Measurements from ENCODE around the gene INTS2. TPM values are rescaled to one million over a fixed set of nuclear protein-coding genes. Genes with fewer than 3 reads are reported as not detected.
"Not testable (repeated sequence)": the region's sequence is repeated elsewhere in the genome, so short reads cannot be mapped to it uniquely, and the experiment has no call there.

INTS2 gene
- total RNA-seq, 1 donor from 2014 or later = 12.3 TPM

DNA sequence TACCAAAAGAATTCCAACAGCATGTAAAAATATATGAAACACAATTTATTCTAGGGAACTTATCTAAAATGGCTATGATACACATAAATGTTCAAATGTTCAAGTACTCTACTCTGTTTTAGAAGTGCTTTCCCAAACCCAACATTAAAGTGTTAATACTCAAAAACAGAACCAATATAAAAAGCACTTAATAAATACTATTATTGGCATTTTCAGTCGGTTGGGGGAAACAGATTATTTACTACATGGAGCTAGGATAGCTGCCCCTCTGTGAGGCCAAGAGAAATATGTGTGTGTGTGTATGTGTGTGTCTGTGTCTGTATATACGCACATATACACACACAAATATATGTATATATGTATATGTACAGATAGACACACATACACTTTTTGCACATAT is 32.4 kb downstream of the INTS2 start:
- no peak for DNase-seq (ENCODE audit: low spot score)
- no peak overlapping the region for H3K27ac Mint-ChIP-seq (ENCODE audit: unreplicated experiment)
- H3K27me3 Mint-ChIP-seq (ENCODE audit: unreplicated experiment) = no peaks in the 10 kb centered on the region
- H3K4me1 Mint-ChIP-seq (ENCODE audit: unreplicated experiment) = no peaks in the 10 kb centered on the region
- TF ChIP-seq, protein P1, sequence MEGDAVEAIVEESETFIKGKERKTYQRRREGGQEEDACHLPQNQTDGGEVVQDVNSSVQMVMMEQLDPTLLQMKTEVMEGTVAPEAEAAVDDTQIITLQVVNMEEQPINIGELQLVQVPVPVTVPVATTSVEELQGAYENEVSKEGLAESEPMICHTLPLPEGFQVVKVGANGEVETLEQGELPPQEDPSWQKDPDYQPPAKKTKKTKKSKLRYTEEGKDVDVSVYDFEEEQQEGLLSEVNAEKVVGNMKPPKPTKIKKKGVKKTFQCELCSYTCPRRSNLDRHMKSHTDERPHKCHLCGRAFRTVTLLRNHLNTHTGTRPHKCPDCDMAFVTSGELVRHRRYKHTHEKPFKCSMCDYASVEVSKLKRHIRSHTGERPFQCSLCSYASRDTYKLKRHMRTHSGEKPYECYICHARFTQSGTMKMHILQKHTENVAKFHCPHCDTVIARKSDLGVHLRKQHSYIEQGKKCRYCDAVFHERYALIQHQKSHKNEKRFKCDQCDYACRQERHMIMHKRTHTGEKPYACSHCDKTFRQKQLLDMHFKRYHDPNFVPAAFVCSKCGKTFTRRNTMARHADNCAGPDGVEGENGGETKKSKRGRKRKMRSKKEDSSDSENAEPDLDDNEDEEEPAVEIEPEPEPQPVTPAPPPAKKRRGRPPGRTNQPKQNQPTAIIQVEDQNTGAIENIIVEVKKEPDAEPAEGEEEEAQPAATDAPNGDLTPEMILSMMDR (IDR thresholded peaks at IDR 0.05; ENCODE audit: unreplicated experiment) = no peak
- no peaks in the 10 kb centered on the region for H3K9me3 Mint-ChIP-seq (ENCODE audit: unreplicated experiment)
- peaks cover 4% of the 10 kb centered on the region for H3K36me3 Mint-ChIP-seq (ENCODE audit: low read depth, unreplicated experiment)
- H3K4me3 Mint-ChIP-seq (ENCODE audit: unreplicated experiment) = no peak overlapping the region

DNA sequence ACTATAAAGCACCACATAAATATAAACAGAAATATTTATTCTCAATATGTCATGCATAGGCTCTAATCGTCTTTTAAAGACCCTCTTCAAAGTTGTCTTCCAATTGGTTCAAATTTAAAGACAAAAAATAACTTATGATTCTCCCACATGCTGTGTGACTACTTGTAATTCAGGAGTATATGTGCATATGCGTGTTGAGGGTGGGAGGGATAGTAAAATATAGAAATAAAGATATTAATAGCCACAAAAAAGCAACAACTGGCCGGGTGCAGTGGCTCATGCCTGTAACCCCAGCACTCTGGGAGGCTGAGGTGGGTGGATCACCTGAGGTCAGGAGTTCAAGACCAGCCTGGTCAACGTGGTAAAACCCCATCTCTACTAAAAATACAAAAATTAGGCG is 33.5 kb downstream of the INTS2 start:
- not testable (repeated sequence) for H3K4me1 Mint-ChIP-seq (ENCODE audit: unreplicated experiment); H3K4me3 Mint-ChIP-seq (ENCODE audit: unreplicated experiment); H3K27ac Mint-ChIP-seq (ENCODE audit: unreplicated experiment); DNase-seq (ENCODE audit: low spot score); H3K9me3 Mint-ChIP-seq (ENCODE audit: unreplicated experiment); H3K27me3 Mint-ChIP-seq (ENCODE audit: unreplicated experiment); H3K36me3 Mint-ChIP-seq (ENCODE audit: low read depth, unreplicated experiment)

DNA sequence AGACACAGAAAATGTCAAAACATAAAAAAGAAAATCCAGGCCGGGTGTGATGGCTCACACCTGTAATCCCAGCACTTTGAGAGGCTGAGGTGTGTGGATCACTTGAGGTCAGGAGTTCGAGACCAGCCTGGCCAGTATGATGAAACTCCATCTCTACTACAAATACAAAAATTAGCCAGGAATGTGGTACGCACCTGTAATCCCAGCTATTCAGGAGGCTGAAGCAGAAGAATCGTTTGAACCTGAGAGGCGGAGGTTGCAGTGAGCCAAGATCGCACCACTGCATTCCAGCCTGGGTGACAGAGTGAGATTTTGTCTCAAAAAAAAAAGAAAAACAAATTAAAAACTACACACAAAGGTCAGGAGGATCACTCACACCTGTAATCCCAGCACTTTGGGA is 40.0 kb downstream of the INTS2 start:
- DNase-seq (ENCODE audit: low spot score); H3K9me3 Mint-ChIP-seq (ENCODE audit: unreplicated experiment); H3K27me3 Mint-ChIP-seq (ENCODE audit: unreplicated experiment); H3K27ac Mint-ChIP-seq (ENCODE audit: unreplicated experiment); H3K36me3 Mint-ChIP-seq (ENCODE audit: low read depth, unreplicated experiment); H3K4me3 Mint-ChIP-seq (ENCODE audit: unreplicated experiment); H3K4me1 Mint-ChIP-seq (ENCODE audit: unreplicated experiment): not testable (repeated sequence)

DNA sequence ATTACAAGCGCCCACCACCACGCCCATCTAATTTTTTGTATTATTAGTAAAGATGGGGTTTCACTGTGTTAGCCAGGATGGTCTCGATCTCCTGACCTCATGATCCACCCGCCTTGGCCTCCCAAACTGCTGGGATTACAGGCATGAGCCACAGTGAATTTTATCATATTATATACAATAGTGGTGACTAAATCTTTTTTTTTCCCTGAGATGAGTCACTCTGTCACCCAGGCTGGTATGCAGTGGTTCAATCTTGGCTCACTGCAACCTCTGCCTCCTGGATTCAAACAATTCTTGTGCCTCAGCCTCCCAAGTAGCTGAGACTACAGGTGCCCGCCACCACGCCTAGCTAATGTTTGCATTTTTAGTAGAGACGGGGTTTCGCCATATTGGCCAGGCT is 41.9 kb downstream of the INTS2 start:
- not testable (repeated sequence) for H3K4me3 Mint-ChIP-seq (ENCODE audit: unreplicated experiment)

DNA sequence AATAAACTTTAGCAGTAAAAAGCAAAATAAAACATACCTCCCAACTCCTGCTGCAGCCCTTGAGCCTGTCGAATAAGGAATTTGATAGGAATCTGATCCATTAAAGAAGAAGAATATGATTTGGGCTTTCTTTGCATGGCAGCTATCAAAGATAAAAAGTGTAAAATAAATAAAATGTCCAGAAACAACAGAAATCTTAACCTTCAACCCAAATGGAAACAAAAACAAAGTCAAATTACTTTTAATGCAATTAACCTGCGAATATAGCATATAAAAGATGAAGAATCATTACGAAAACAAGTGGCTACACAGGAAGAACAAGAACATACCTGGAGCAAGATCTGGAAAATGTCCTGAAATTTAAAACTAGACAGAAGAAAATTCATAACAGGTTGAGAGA is 42.9 kb downstream of the INTS2 start:
- TF ChIP-seq, protein P1 (IDR thresholded peaks at IDR 0.05; ENCODE audit: unreplicated experiment) = no peak
- Mint-ChIP-seq H3K9me3 (ENCODE audit: unreplicated experiment) (no peaks in the 10 kb centered on the region), H3K27me3 (ENCODE audit: unreplicated experiment) (no peaks in the 10 kb centered on the region), H3K4me1 (ENCODE audit: unreplicated experiment) (no peaks in the 10 kb centered on the region), H3K4me3 (ENCODE audit: unreplicated experiment) (no peak overlapping the region), H3K36me3 (ENCODE audit: low read depth, unreplicated experiment) (peaks cover 10% of the 10 kb centered on the region), H3K27ac (ENCODE audit: unreplicated experiment) (no peak overlapping the region)
- DNase-seq (ENCODE audit: low spot score) = no peak

More for the DNA sequence above, 41.9 kb downstream of the INTS2 start:
- H3K27me3 Mint-ChIP-seq (ENCODE audit: unreplicated experiment); H3K9me3 Mint-ChIP-seq (ENCODE audit: unreplicated experiment); H3K27ac Mint-ChIP-seq (ENCODE audit: unreplicated experiment); H3K36me3 Mint-ChIP-seq (ENCODE audit: low read depth, unreplicated experiment); DNase-seq (ENCODE audit: low spot score); H3K4me1 Mint-ChIP-seq (ENCODE audit: unreplicated experiment): not testable (repeated sequence)

DNA sequence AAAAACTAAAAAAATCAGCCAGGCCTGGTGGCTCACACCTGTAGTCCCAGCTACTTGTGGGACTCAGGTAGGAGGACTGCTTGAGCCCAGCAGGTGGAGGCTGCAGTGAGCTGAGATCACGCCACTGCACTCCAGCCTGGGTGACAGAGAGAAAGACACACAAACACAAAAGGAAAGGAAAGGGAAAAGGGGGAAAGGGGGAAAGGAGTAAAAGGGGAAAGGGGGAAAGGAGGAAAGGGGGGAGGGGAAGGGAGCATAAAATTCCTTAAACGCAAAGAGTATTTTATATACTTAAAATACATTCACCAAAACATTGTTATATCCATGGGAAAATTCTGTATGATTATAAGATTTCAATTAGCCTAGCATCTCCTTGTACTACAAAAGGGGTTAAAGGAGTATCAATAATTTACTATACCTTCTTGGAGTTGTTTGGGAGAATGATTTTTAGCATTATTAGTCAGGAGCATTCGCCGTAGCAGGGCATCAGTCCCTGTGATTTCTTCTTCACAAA is 47.1 kb downstream of the INTS2 start:
- no peak overlapping the region for H3K27ac Mint-ChIP-seq (ENCODE audit: unreplicated experiment)
- H3K27me3 Mint-ChIP-seq (ENCODE audit: unreplicated experiment) = no peaks in the 10 kb centered on the region
- H3K9me3 Mint-ChIP-seq (ENCODE audit: unreplicated experiment) = no peaks in the 10 kb centered on the region
- H3K36me3 Mint-ChIP-seq (ENCODE audit: low read depth, unreplicated experiment) = peaks cover 4% of the 10 kb centered on the region
- DNase-seq (ENCODE audit: low spot score) = no peak
- no peak overlapping the region for H3K4me3 Mint-ChIP-seq (ENCODE audit: unreplicated experiment)
- TF ChIP-seq, protein P1 (IDR thresholded peaks at IDR 0.05; ENCODE audit: unreplicated experiment) = no peak
- H3K4me1 Mint-ChIP-seq (ENCODE audit: unreplicated experiment) = no peaks in the 10 kb centered on the region
